Neural crest cell (in vitro differentiated cells): Measurements from ENCODE around the gene CRYL1. TPM values are rescaled to one million over a fixed set of nuclear protein-coding genes. Genes with fewer than 3 reads are reported as not detected.
A peak's percentile ranks its signal among the peaks of the same experiment; 100 is the strongest.

Source experiments
- DNase-seq: peaks from one replicate; pipeline ENCODE4 v3.0.0; 2021; ENCODE audit warnings: low read depth, mixed read lengths, low spot score
- H3K27ac Mint-ChIP-seq: one replicate; pipeline ENCODE4 v1.8.0; 2021; ENCODE audit warnings: mild to moderate bottlenecking, mixed read lengths; ENCODE audit not compliant: unreplicated experiment
- H3K27me3 Mint-ChIP-seq: 2 replicates; pipeline ENCODE4 v1.8.0; 2021; ENCODE audit warnings: low read depth, mild to moderate bottlenecking, mixed read lengths
- H3K36me3 Mint-ChIP-seq: 2 replicates; pipeline ENCODE4 v1.8.0; 2021; ENCODE audit warnings: low read depth, mild to moderate bottlenecking, mixed read lengths
- H3K4me1 Mint-ChIP-seq: 2 replicates; pipeline ENCODE4 v1.8.0; 2021; ENCODE audit warnings: mixed read lengths
- H3K4me3 Mint-ChIP-seq: one replicate; pipeline ENCODE4 v1.8.0; 2021; ENCODE audit warnings: mild to moderate bottlenecking, mixed read lengths
- H3K9me3 Mint-ChIP-seq: 2 replicates; pipeline ENCODE4 v1.8.0; 2021; ENCODE audit warnings: mixed read lengths
- CTCF ChIP-seq: fragments of 200-600 bp; sonication (generic); conservative IDR thresholded peaks from 2 replicates; pipeline ENCODE4 v1.5.0; 2021; ENCODE audit warnings: antibody characterized with exemption, mild to moderate bottlenecking
- total RNA-seq: library from RNA; stranded (reverse); gene quantifications from 2 replicates; pipeline ENCODE4 v1.2.1, GENCODE V29; 2021

Gene CRYL1
- total RNA-seq, 1 donor from 2014 or later, result 19.9 TPM

GRCh38 chr13:20505405-20506366, 20.0 kb downstream of the CRYL1 start:
- Mint-ChIP-seq H3K4me1 (no peaks in the 10 kb centered on the region), H3K36me3 (peaks cover 5% of the 10 kb centered on the region), H3K9me3 (peaks cover 2% of the 10 kb centered on the region), H3K4me3 (no peak overlapping the region), H3K27ac (no peak overlapping the region), H3K27me3 (no peaks in the 10 kb centered on the region)
- no peak for DNase-seq
- no peak for TF ChIP-seq CTCF

GRCh38 chr13:20503088-20504083, 22.3 kb downstream of the CRYL1 start:
- H3K27ac Mint-ChIP-seq, result no peak overlapping the region
- H3K9me3 Mint-ChIP-seq, result peaks cover 8% of the 10 kb centered on the region
- no peak for TF ChIP-seq CTCF
- H3K4me1 Mint-ChIP-seq, result no peaks in the 10 kb centered on the region
- no peak for DNase-seq
- H3K27me3 Mint-ChIP-seq, result no peaks in the 10 kb centered on the region
- H3K36me3 Mint-ChIP-seq, result peaks cover 14% of the 10 kb centered on the region
- no peak overlapping the region for H3K4me3 Mint-ChIP-seq

- no peak for TF ChIP-seq CTCF
- H3K4me1 Mint-ChIP-seq, result no peaks in the 10 kb centered on the region
- H3K27me3 Mint-ChIP-seq, result no peaks in the 10 kb centered on the region
- peaks cover 8% of the 10 kb centered on the region for H3K9me3 Mint-ChIP-seq
- no peak for DNase-seq
- peaks cover 14% of the 10 kb centered on the region for H3K36me3 Mint-ChIP-seq
- peak overlapping the region; percentile 74 for H3K27ac Mint-ChIP-seq
- no peak overlapping the region for H3K4me3 Mint-ChIP-seq
These were observed 24.1 kb downstream of the CRYL1 start for GRCh38 chr13:20501592-20501991.

- Mint-ChIP-seq H3K4me3 (no peak overlapping the region), H3K27ac (peak overlapping the region; percentile 74)
These were observed 24.5 kb downstream of the CRYL1 start for GRCh38 chr13:20501120-20501519.

More at GRCh38 chr13:20501120-20501519, 24.5 kb downstream of the CRYL1 start:
- peaks cover 14% of the 10 kb centered on the region for H3K36me3 Mint-ChIP-seq
- no peak for TF ChIP-seq CTCF
- H3K9me3 Mint-ChIP-seq, result peaks cover 8% of the 10 kb centered on the region
- H3K27me3 Mint-ChIP-seq, result no peaks in the 10 kb centered on the region
- DNase-seq, result no peak
- no peaks in the 10 kb centered on the region for H3K4me1 Mint-ChIP-seq
